NCI-H69 (cell line): Measurements from ENCODE around the gene PLCB1.
A peak's percentile ranks its signal among the peaks of the same experiment; 100 is the strongest.

Experiments
- DNase-seq: peaks from one replicate; lab custom pipeline; 2025; lab: John Stamatoyannopoulos, UW

Gene PLCB1

GRCh38 chr20:8303651-8304050, 171.6 kb downstream of the PLCB1 start:
- DNase-seq: peak; percentile 87

- DNase-seq: peak; percentile 95
Measured at GRCh38 chr20:8304124-8304816, 172.2 kb downstream of the PLCB1 start.

- DNase-seq: peak; percentile 97
Measured at GRCh38 chr20:8305449-8305978, 173.4 kb downstream of the PLCB1 start.

- DNase-seq: peak; percentile 80
Measured at GRCh38 chr20:8306937-8307336, 174.9 kb downstream of the PLCB1 start.

GRCh38 chr20:8309634-8310033, 177.6 kb downstream of the PLCB1 start:
- peak; percentile 88 for DNase-seq

GRCh38 chr20:8310618-8311017, 178.6 kb downstream of the PLCB1 start:
- DNase-seq: no peak

- DNase-seq: no peak
Measured at GRCh38 chr20:8313073-8313472, 181.0 kb downstream of the PLCB1 start.

GRCh38 chr20:8315639-8316573, 183.8 kb downstream of the PLCB1 start:
- DNase-seq: peak; percentile 49

- DNase-seq: no peak
Measured at GRCh38 chr20:8317448-8317847, 185.4 kb downstream of the PLCB1 start.

- no peak for DNase-seq
Measured at GRCh38 chr20:8318965-8319625, 187.0 kb downstream of the PLCB1 start.

GRCh38 chr20:8320306-8320705, 188.2 kb downstream of the PLCB1 start:
- DNase-seq: peak; percentile 19

- DNase-seq: no peak
Measured at GRCh38 chr20:8321001-8321400, 188.9 kb downstream of the PLCB1 start.

- DNase-seq: no peak
Measured at GRCh38 chr20:8322662-8323217, 190.7 kb downstream of the PLCB1 start.

GRCh38 chr20:8326191-8326590, 194.1 kb downstream of the PLCB1 start:
- no peak for DNase-seq

- no peak for DNase-seq
Measured at GRCh38 chr20:8326899-8327298, 194.8 kb downstream of the PLCB1 start.

GRCh38 chr20:8328189-8328588, 196.1 kb downstream of the PLCB1 start:
- no peak for DNase-seq

GRCh38 chr20:8330319-8330784, 198.3 kb downstream of the PLCB1 start:
- DNase-seq: no peak

GRCh38 chr20:8330785-8331695, 199.0 kb downstream of the PLCB1 start:
- no peak for DNase-seq

- DNase-seq: no peak
Measured at GRCh38 chr20:8331740-8332412, 199.8 kb downstream of the PLCB1 start.

GRCh38 chr20:8334641-8335040, 202.6 kb downstream of the PLCB1 start:
- DNase-seq: no peak
